AG09319 (cell line): ENCODE results near the gene CYP51A1.

Experiments used
- DNase-seq: peaks from one replicate; pipeline ENCODE4 v3.0.0-alpha.2; 2010; ENCODE audit warnings: low read depth; ENCODE audit errors: extremely low read depth
- TF ChIP-seq, protein P1 (sequence below): IDR thresholded peaks from 2 replicates; pipeline ENCODE4 v1.5.1; 2011; ENCODE audit warnings: low read depth, mild to moderate bottlenecking, inconsistent platforms, low read length, moderate library complexity

CYP51A1 gene

DNA sequence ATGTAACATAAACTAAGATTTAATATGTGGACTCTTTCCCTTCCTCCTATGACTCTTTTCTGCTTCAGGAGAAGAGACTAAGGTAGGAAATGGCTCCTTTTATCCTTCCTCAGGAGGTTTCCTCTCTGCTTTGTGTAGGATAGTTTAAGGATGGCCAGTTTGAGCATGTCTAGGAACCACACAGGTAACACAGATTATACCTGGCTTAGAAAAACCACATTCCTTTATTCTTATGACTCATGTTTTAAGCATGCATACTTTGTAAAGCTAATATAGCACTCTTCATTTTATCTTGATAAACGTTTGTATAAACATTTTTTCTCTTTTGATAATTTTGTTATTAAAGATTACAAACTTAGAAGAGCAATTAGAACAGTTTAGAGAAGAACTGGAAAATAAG, 57.8 kb downstream of the CYP51A1 start:
- TF ChIP-seq, protein P1, sequence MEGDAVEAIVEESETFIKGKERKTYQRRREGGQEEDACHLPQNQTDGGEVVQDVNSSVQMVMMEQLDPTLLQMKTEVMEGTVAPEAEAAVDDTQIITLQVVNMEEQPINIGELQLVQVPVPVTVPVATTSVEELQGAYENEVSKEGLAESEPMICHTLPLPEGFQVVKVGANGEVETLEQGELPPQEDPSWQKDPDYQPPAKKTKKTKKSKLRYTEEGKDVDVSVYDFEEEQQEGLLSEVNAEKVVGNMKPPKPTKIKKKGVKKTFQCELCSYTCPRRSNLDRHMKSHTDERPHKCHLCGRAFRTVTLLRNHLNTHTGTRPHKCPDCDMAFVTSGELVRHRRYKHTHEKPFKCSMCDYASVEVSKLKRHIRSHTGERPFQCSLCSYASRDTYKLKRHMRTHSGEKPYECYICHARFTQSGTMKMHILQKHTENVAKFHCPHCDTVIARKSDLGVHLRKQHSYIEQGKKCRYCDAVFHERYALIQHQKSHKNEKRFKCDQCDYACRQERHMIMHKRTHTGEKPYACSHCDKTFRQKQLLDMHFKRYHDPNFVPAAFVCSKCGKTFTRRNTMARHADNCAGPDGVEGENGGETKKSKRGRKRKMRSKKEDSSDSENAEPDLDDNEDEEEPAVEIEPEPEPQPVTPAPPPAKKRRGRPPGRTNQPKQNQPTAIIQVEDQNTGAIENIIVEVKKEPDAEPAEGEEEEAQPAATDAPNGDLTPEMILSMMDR: no peak
- no peak for DNase-seq

DNA sequence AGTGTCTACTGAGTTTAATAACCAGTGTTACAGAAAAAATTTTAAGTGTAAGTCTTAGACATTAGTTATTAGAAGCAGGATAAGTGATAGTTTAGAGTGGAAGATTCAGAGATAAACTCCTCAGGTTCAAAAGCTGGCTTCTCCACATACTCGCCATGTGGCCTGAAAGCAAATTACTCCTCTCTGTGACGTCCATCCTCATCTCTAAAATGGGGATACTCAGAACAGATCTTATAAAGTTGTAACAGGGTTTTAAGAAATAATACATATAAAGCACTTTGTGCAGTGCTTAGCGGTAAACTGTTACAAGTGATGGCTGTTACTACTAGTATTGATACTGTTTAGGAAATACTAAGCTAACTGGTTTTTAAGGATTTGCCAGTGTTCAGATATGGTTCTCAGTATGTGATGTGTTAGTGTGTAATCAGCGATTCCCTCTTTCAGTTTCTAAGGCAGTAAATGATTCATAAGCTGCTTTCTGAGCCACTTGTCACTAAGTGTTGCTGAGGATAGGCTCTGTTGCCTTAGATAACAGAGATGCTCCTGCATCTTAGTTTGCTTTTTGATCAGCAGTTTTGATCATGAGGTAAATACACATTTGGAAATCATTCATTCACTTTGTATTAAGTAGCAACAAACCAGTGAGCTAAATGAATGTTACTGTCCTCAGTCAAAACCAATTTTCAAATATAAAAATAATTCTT, 58.7 kb downstream of the CYP51A1 start:
- TF ChIP-seq, protein P1: no peak
- no peak for DNase-seq

DNA sequence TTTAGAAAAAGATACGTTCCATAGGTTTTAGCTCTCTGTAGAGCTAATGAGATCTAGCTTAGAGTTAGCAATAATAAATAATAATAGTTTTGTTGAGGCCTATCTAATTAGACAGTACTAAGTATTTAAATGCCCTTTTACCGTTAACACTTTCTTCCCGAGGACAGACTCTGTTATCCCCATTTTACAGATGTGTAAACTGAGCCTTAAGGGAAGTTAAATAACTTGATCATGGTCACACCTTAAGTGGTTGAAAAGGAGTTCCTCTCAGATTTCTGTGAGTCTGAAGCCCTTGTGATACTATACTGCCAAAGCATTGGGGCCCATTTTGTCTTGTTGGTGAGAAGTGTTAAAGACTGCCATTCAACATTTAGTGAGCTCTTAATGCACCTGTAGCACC, 61.6 kb downstream of the CYP51A1 start:
- TF ChIP-seq, protein P1: no peak
- no peak for DNase-seq

DNA sequence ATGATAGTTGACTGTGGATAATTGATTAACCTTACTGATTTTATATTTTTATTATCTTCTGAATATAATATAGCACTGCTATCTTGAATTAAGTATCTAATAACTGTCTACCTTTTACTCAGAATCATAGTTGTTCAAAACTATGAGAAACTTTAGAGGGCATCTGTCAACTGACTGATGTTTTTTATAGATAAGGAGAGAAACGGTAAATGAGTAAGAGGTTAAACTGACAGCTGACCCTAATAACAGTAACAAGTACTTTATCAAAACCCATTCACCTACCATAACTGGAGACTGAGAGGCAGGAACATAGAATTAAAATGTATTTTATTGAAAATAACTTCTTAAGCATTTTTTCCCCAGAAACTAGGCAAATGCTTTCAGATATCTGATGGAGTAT, 62.2 kb downstream of the CYP51A1 start:
- TF ChIP-seq, protein P1: no peak
- no peak for DNase-seq

DNA sequence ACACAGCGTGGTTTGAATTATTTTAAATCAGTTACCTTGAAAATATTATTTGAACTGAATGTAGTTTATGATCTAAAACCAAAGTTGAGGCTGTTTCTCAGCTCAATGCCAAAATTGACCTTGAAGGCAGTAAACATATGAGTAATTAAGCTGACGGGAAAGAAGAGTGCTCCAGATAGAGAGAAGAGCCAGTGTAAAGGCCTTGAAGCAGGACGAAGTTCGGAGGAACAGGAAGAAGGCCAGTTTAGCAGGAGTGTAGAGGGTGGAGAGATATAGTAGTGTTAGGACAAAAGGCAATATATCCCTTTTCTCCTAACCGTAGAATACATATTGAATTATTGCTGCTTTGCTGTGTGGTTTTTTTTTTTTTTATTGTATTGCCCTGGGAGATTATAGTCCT, 63.2 kb downstream of the CYP51A1 start:
- no peak for DNase-seq
- TF ChIP-seq, protein P1: no peak

DNA sequence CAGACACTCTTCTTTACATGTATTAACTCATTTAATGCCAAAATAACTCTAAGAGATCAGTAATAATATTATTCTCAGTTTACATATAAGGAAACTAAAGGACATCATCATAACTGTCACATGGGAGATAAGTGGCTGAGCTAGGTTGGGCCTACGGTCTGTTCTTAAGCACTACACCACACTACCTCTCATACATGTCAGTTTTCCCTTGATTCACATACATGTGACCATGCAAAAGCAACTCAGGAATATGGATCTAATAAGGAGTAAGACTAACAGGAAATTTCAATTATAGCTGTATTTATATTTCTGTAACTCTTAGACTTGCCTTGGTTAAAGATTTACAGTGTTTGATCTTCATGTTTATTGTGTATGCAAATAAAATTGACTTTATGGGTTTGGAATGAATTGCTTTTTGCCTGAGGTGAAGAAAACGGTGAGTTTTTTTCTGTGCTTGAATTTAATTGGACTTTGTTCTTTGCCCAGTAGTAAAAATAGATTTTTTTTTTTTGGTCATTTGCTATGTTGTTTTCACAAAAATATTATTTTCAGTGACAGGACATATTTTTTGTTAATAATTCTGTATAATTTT, 69.7 kb downstream of the CYP51A1 start:
- no peak for DNase-seq
- TF ChIP-seq, protein P1: no peak
